ENCODE data around the gene THOC5. TPM values are rescaled to one million over a fixed set of nuclear protein-coding genes. Genes with fewer than 3 reads are reported as not detected.

Gene THOC5
- 74.4 TPM for total RNA-seq (2021; ENCODE audit: unreplicated experiment)
- 43.1 TPM for polyA plus RNA-seq (2012; ENCODE audit: insufficient read length)
- Bru-seq, nascent RNA: percentile 76 among the genes with signal in this experiment
- BruChase-seq, experiment 1, labeled RNA remaining after a 2-hour chase: percentile 83 among the genes with signal in this experiment
- BruChase-seq, experiment 2, labeled RNA remaining after a 6-hour chase: percentile 90 among the genes with signal in this experiment
- long read RNA-seq, full-length matches to known transcripts: 59 of 108 reads
- long read RNA-seq, partial matches to known transcripts: 10 of 108 reads
- long read RNA-seq, other reads (novel, unspliced or antisense): 39 of 108 reads

GRCh38 chr22:29553351-29554224 lies at the start of gene THOC5:
Gene THOC5 (minus strand): TSS chr22:29553757. CDS start chr22:29549147, 4,610 bp downstream.
- ATAC-seq (peak; percentile 99), DNase-seq (ENCODE audit: low read depth, low spot score) (peak; percentile 72)
- in situ Hi-C loops (cut with HindIII; ENCODE audit: low pct_unique_long_range_greater_than_20kb, low sequenced_read_pairs): no loop called here
- Histone ChIP-seq H3K36me3 (ENCODE audit: control insufficient read depth, insufficient read depth, low read length) (no peaks in the 10 kb centered on the region; the same call in 1 of the 2 replicates), H3K9me3 (ENCODE audit: control insufficient read depth, insufficient read depth, low read depth, low read length) (no peaks in the 10 kb centered on the region), H3K4me3 (ENCODE audit: low read depth in 2 of 2, low read length in 2 of 2) (peak within 1 kb of the TSS; percentile 72 to 90), H3K4me1 (ENCODE audit: control insufficient read depth, insufficient read depth, low read length) (peaks cover 8% of the 10 kb centered on the region), H3K27ac (ENCODE audit: low read length) (peak within 1 kb of the TSS; percentile 95), H3K27me3 (ENCODE audit: control insufficient read depth, insufficient read depth, low read length) (no peaks in the 10 kb centered on the region)
- BruUV-seq (replicated peaks): no TSS peak
- ChIA-PET CTCF (interaction anchor here (0.6 to 1.0 kb wide), 2 partner anchors 84 to 123 kb away, joined by 8 to 9 read pairs; no protein-coding TSS in a partner anchor), POLR2A (no interaction called here)
- TF ChIP-seq TCF7L2 (IDR thresholded peaks at IDR 0.05; ENCODE audit: low read depth, low read length): no peak
- TF ChIP-seq POLR2AphosphoS5 (IDR thresholded peaks at IDR 0.05; ENCODE audit: low read depth, low read length): peak; percentile 82
- TF ChIP-seq CTCF (IDR thresholded peaks at IDR 0.05): peak; percentile 83
- no peak for TF ChIP-seq REST (IDR thresholded peaks at IDR 0.05; ENCODE audit: insufficient read depth in 1 of 2, low read depth in 2 of 2, low read length in 1 of 2)
- TF ChIP-seq SIN3A (IDR thresholded peaks at IDR 0.05; ENCODE audit: borderline replicate concordance, insufficient read depth, low read depth, low read length): peak; percentile 45; the same call in 1 of the 2 replicates
- intact Hi-C loops (cut with micrococcal nuclease; ENCODE audit: unreplicated experiment): no loop called here

- ATAC-seq: no peak
- BruUV-seq (replicated peaks): no TSS peak
- CTCF ChIA-PET: no interaction called here
These were observed 45.1 kb upstream of the THOC5 start for GRCh38 chr22:29598684-29599020.

More at GRCh38 chr22:29598684-29599020, 45.1 kb upstream of the THOC5 start:
- DNase-seq (ENCODE audit: low read depth, low spot score): no peak
- Histone ChIP-seq H3K4me1 (ENCODE audit: control insufficient read depth, insufficient read depth, low read length) (peaks cover 3% of the 10 kb centered on the region; the same call in 1 of the 2 replicates), H3K9me3 (ENCODE audit: control insufficient read depth, insufficient read depth, low read depth, low read length) (no peaks in the 10 kb centered on the region), H3K27me3 (ENCODE audit: control insufficient read depth, insufficient read depth, low read length) (no peaks in the 10 kb centered on the region), H3K36me3 (ENCODE audit: control insufficient read depth, insufficient read depth, low read length) (peaks cover 2% of the 10 kb centered on the region; the same call in 1 of the 2 replicates), H3K27ac (ENCODE audit: low read length) (no peak overlapping the region), H3K4me3 (ENCODE audit: low read depth in 2 of 2, low read length in 2 of 2) (no peak overlapping the region)
- intact Hi-C loops (cut with micrococcal nuclease; ENCODE audit: unreplicated experiment): no loop called here
- TF ChIP-seq REST (IDR thresholded peaks at IDR 0.05; ENCODE audit: insufficient read depth in 1 of 2, low read depth in 2 of 2, low read length in 1 of 2): no peak
- TF ChIP-seq CTCF (IDR thresholded peaks at IDR 0.05): no peak
- no peak for TF ChIP-seq POLR2AphosphoS5 (IDR thresholded peaks at IDR 0.05; ENCODE audit: low read depth, low read length)
- TF ChIP-seq TCF7L2 (IDR thresholded peaks at IDR 0.05; ENCODE audit: low read depth, low read length): no peak
- no peak for TF ChIP-seq SIN3A (IDR thresholded peaks at IDR 0.05; ENCODE audit: borderline replicate concordance, insufficient read depth, low read depth, low read length)
- in situ Hi-C loops (cut with HindIII; ENCODE audit: low pct_unique_long_range_greater_than_20kb, low sequenced_read_pairs): no loop called here
- POLR2A ChIA-PET: no interaction called here

Data from Panc1 (cell line).